AG04450 (cell line): ENCODE data around the gene TACC3. TPM values are rescaled to one million over a fixed set of nuclear protein-coding genes. Genes with fewer than 3 reads are reported as not detected.

Experiments
- CTCF ChIA-PET: fragments of 300-600, 350-600 bp; formaldehyde crosslinking; extraction: SDS; loops from one replicate; lab custom pipeline; 2022; ENCODE audit warnings: antibody characterized with exemption, inconsistent platforms; lab: Charles Lee
- POLR2A ChIA-PET: fragments of 350-600 bp; formaldehyde crosslinking; extraction: SDS; loops from one replicate; lab custom pipeline; 2021; ENCODE audit warnings: antibody characterized with exemption, inconsistent platforms; lab: Yijun Ruan, JAX
- DNase-seq: peaks from one replicate; pipeline ENCODE4 v3.0.0-alpha.2; 2011; ENCODE audit warnings: low read depth, low spot score
- H3K27ac ChIP-seq: one replicate; pipeline ENCODE4 v1.5.1; 2012; ENCODE audit warnings: low read depth, low read length, control low read depth
- H3K27me3 ChIP-seq: one replicate; pipeline ENCODE4 v1.6.0; 2012; ENCODE audit warnings: low read length; ENCODE audit not compliant: control insufficient read depth, insufficient read depth
- H3K4me3 ChIP-seq: 2 replicates; pipeline ENCODE4 v1.5.1; 2011; ENCODE audit warnings: mild to moderate bottlenecking, low read depth, low read length, control low read depth
- H3K9me3 ChIP-seq: 2 replicates; pipeline ENCODE4 v1.5.1; 2012; ENCODE audit warnings: low read length; ENCODE audit not compliant: control insufficient read depth, insufficient read depth
- polyA minus RNA-seq: library from RNA; depleted of rRNA, polyadenylated mRNA; stranded (reverse); fragments of >200 nt; gene quantifications from 2 replicates; pipeline ENCODE4 v1.2.3, GENCODE V29; 2011; rRNA and poly(A)+ RNA removed
- polyA plus RNA-seq: library from polyadenylated mRNA; depleted of rRNA; stranded (reverse); fragments of >200 nt; gene quantifications from 2 replicates; pipeline ENCODE4 v1.2.3, GENCODE V29; 2011; rRNA removed
- TF ChIP-seq, protein P1 (sequence below): IDR thresholded peaks from 2 replicates; pipeline ENCODE4 v1.5.1; 2011; ENCODE audit warnings: low read depth, low read length, control low read depth, inconsistent platforms

Gene TACC3
- polyA plus RNA-seq (7.0 and 8.5 TPM in 2 replicates), polyA minus RNA-seq (5.3 and 8.8 TPM in 2 replicates)

DNA sequence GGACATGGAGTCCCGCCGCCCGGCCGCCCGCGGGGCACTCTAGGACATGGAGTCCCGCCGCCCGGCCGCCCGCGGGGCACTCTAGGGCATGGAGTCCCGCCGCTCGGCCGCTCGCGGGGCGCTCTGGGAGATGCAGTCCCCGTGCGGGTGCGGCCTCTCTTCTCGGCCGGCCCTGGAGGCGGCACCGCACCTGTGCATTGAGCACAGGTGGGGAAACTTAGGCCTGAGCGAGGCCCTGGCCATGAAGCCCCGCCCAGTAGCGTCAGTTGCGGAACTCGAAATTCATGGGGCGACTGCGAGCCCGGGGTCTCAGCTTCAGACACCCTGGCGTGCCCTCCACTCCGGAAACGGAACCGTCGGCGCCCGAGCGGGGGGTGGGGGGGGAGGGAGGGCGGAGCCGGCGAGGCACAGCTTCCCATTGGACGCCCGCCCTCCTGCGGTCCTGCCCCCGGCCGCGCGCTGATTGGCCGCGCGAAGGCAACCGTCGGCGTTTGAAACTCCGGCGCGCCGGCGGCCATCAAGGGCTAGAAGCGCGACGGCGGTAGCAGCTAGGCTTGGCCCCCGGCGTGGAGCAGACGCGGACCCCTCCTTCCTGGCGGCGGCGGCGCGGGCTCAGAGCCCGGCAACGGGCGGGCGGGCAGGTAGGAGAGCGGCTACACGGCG lies at the start of gene TACC3, which contains the start of gene TMEM129:
Gene TACC3 (plus strand): TSS at position 519 of the 663 bp plus-strand sequence. CDS start 1,901 bp downstream, outside the sequence.
Gene TMEM129 (minus strand): TSS at position 321 of the 663 bp plus-strand sequence. CDS start 486 bp downstream, outside the sequence.
- ChIA-PET CTCF (interaction anchor here (8.0 kb wide), 1 partner anchor 28 kb away, joined by 94 read pairs; no protein-coding TSS in a partner anchor), POLR2A (interaction anchor here (0.7 to 2.0 kb wide), 4 partner anchors 9 to 28 kb away, joined by 3 to 21 read pairs (median 4); partner anchors contain the start of gene SLBP)
- no peaks in the 10 kb centered on the region for H3K27me3 ChIP-seq
- H3K9me3 ChIP-seq: no peaks in the 10 kb centered on the region; the same call in 1 of the 2 replicates
- peak; percentile 59 for DNase-seq
- TF ChIP-seq, protein P1, sequence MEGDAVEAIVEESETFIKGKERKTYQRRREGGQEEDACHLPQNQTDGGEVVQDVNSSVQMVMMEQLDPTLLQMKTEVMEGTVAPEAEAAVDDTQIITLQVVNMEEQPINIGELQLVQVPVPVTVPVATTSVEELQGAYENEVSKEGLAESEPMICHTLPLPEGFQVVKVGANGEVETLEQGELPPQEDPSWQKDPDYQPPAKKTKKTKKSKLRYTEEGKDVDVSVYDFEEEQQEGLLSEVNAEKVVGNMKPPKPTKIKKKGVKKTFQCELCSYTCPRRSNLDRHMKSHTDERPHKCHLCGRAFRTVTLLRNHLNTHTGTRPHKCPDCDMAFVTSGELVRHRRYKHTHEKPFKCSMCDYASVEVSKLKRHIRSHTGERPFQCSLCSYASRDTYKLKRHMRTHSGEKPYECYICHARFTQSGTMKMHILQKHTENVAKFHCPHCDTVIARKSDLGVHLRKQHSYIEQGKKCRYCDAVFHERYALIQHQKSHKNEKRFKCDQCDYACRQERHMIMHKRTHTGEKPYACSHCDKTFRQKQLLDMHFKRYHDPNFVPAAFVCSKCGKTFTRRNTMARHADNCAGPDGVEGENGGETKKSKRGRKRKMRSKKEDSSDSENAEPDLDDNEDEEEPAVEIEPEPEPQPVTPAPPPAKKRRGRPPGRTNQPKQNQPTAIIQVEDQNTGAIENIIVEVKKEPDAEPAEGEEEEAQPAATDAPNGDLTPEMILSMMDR: no peak
- peak within 1 kb of the TSS; percentile 57 for H3K27ac ChIP-seq
- H3K4me3 ChIP-seq: peak within 1 kb of the TSS; percentile 77

DNA sequence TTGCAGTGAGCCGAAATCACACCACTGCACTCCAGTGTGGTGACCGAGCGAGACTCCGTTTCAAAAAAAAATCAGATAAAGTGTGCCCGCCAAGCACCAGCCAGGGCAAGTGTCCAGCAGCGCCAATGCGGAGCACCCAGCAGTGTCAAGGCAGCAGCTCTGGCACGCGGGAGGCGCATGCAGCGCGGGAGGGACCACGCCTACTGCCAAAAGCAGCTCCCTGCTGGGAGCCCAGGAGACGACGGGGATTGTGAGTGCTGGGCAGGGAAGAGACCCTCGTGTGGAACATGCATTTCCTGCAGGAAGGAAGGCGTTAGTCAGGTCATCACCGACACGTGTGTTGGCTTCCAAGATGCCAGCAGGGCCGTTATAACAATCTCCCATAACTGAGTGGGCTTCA lies 47.6 kb upstream of the TACC3 start:
- CTCF ChIA-PET: no interaction called here
- Histone ChIP-seq H3K27ac (no peak overlapping the region), H3K27me3 (no peaks in the 10 kb centered on the region), H3K4me3 (no peak overlapping the region), H3K9me3 (peaks cover 8% of the 10 kb centered on the region; the same call in 1 of the 2 replicates)
- no peak for DNase-seq
- TF ChIP-seq, protein P1: no peak
- POLR2A ChIA-PET: no interaction called here

DNA sequence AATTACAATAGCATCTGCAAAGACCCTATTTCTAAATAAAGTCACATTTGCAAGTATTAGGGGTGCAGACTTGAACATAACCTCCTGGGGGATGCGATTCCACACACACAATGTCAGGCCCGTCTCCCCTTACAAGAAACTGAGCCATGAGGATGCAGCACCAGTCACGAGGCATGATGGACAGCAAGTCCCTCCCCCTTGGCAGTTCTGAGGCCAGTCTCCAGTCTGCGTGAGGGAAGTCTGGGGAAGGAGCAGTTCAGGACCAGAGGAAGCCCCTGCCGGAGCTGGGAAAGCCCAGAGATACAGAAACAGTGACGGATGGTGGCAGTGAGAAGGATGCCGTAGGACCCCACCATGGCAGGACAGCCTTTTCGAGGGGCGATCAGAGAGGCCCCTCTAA lies 46.6 kb upstream of the TACC3 start:
- ChIA-PET POLR2A (no interaction called here), CTCF (interaction anchor here (0.5 kb wide), 1 partner anchor 93 kb away, joined by 3 read pairs; no protein-coding TSS in a partner anchor)
- Histone ChIP-seq H3K9me3 (peaks cover 8% of the 10 kb centered on the region; the same call in 1 of the 2 replicates), H3K4me3 (no peak overlapping the region), H3K27me3 (no peaks in the 10 kb centered on the region), H3K27ac (no peak overlapping the region)
- TF ChIP-seq, protein P1: no peak
- DNase-seq: no peak

DNA sequence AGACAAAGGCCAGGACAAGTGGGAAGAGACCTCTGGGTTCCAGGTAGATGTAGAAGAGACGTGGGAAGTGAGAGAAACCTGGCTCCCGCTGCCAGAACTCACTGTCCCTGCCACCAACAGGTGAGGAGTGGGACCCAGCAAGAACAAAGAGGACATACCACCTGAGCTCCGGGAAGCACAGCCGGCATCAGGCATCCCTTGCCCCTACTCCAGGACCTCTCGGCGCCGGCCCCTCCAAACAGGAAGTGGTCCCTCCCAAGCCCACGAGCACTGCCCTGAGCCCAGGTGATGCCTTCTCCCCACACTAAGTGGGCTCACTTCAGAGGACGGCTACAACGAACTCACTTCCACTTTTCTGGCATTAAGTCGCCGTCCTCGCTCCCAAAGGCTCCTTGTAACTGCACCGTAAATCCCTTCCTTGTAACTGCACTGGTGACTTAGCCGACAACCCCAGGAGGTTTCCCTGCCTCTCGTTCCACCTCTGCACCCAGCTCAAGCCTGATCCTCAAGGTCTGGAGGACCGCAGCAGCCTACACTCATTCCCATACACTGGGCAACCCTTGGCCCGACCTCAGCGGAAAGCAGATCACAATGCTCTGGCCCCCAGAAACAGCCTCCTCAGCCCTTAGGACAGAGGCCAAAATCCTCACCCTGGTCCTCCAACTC lies 46.1 kb upstream of the TACC3 start:
- ChIA-PET CTCF (interaction anchor here (0.5 kb wide), 1 partner anchor 93 kb away, joined by 3 read pairs; no protein-coding TSS in a partner anchor), POLR2A (no interaction called here)

More for the DNA sequence above, 46.1 kb upstream of the TACC3 start:
- peaks cover 8% of the 10 kb centered on the region; the same call in 1 of the 2 replicates for H3K9me3 ChIP-seq
- TF ChIP-seq, protein P1: no peak
- no peaks in the 10 kb centered on the region for H3K27me3 ChIP-seq
- H3K27ac ChIP-seq: no peak overlapping the region
- no peak overlapping the region for H3K4me3 ChIP-seq
- no peak for DNase-seq
